ENCODE results near the gene TMEM179B. TPM values are rescaled to one million over a fixed set of nuclear protein-coding genes. Genes with fewer than 3 reads are reported as not detected.
A peak's percentile ranks its signal among the peaks of the same experiment; 100 is the strongest.

TMEM179B gene
- total and polyA plus RNA-seq, 2 of the 13 experiments (the other 11 are each of a cell fraction or from before 2014, with no cell fraction given), result 24.8 to 25.7 TPM

DNA sequence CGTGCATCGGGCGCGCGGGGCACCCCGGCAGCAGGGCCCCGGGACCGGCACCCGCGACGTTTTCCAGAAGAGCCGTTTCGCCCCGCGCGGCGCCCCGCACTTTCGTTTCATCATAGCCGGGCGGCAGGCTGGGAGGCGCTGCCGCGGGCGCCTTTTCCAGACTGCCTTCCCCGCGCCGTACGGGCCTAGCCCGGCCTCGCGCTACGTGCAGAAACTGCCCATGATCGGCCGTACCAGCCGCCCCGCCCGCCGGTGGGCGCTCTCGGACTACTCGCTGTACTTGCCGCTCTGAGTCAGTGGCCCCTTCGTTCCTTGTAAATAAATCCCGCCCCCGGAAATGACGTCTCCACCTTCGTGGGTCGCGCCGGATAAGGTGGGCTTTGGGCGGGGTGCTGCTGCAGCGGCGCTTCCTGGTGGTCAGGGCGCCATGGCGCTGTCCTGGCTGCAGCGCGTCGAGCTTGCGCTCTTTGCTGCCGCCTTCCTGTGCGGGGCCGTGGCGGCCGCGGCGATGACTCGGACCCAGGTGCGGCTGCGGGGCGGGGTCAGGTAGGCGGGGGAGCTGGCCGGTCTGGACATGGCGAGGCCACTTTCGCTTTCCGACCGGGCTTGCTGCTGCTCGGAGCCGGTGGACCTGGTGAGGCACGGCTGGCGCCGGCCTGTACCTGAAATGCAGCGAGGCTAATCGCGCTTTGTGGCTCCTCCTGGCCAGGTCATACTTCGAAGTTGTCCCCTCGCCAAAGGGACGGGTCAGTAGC lies at the start of gene TMEM179B (continued):
- TF ChIP-seq NRL (CRISPR knock-in tag; IDR thresholded peaks at IDR 0.05; ENCODE audit: borderline replicate concordance) (peak; percentile 86; the same call in 1 of the 2 replicates), CAMTA2 (CRISPR knock-in tag; IDR thresholded peaks at IDR 0.05; ENCODE audit: borderline replicate concordance) (peak; percentile 85; the same call in 1 of the 2 replicates), FOXA3 (CRISPR knock-in tag; IDR thresholded peaks at IDR 0.05) (peak; percentile 90), HIVEP1 (CRISPR knock-in tag; IDR thresholded peaks at IDR 0.05) (no peak; the same call in 1 of the 2 replicates), KLF6 (CRISPR knock-in tag; IDR thresholded peaks at IDR 0.05) (peak; percentile 67), ZNF367 (CRISPR knock-in tag; IDR thresholded peaks at IDR 0.05; ENCODE audit: borderline replicate concordance) (peak; percentile 82; the same call in 1 of the 2 replicates), NBN (conservative IDR thresholded peaks at IDR 0.05) (no peak), SIX1 (CRISPR knock-in tag; IDR thresholded peaks at IDR 0.05; ENCODE audit: borderline replicate concordance) (no peak), ZNF234 (CRISPR knock-in tag; conservative IDR thresholded peaks at IDR 0.05) (0 out of 2 replicates have a peak, but pooled peaks have one; percentile 69), ZNF557 (CRISPR knock-in tag; IDR thresholded peaks at IDR 0.05) (peak; percentile 83; the same call in 1 of the 2 replicates), ZNF253 (CRISPR knock-in tag; IDR thresholded peaks at IDR 0.05; ENCODE audit: borderline replicate concordance) (no peak), ZNF549 (CRISPR knock-in tag; IDR thresholded peaks at IDR 0.05) (no peak), ZNF543 (CRISPR knock-in tag; IDR thresholded peaks at IDR 0.05) (peak; percentile 67), ZNF343 (CRISPR knock-in tag; IDR thresholded peaks at IDR 0.05) (peak; percentile 84; the same call in 1 of the 2 replicates), CC2D1A (CRISPR knock-in tag; IDR thresholded peaks at IDR 0.05) (no peak)
- TF ChIP-seq, protein P1, sequence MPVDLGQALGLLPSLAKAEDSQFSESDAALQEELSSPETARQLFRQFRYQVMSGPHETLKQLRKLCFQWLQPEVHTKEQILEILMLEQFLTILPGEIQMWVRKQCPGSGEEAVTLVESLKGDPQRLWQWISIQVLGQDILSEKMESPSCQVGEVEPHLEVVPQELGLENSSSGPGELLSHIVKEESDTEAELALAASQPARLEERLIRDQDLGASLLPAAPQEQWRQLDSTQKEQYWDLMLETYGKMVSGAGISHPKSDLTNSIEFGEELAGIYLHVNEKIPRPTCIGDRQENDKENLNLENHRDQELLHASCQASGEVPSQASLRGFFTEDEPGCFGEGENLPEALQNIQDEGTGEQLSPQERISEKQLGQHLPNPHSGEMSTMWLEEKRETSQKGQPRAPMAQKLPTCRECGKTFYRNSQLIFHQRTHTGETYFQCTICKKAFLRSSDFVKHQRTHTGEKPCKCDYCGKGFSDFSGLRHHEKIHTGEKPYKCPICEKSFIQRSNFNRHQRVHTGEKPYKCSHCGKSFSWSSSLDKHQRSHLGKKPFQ (CRISPR knock-in tag; IDR thresholded peaks at IDR 0.05; ENCODE audit: insufficient replicate concordance), result no peak
- TF ChIP-seq, protein P2, sequence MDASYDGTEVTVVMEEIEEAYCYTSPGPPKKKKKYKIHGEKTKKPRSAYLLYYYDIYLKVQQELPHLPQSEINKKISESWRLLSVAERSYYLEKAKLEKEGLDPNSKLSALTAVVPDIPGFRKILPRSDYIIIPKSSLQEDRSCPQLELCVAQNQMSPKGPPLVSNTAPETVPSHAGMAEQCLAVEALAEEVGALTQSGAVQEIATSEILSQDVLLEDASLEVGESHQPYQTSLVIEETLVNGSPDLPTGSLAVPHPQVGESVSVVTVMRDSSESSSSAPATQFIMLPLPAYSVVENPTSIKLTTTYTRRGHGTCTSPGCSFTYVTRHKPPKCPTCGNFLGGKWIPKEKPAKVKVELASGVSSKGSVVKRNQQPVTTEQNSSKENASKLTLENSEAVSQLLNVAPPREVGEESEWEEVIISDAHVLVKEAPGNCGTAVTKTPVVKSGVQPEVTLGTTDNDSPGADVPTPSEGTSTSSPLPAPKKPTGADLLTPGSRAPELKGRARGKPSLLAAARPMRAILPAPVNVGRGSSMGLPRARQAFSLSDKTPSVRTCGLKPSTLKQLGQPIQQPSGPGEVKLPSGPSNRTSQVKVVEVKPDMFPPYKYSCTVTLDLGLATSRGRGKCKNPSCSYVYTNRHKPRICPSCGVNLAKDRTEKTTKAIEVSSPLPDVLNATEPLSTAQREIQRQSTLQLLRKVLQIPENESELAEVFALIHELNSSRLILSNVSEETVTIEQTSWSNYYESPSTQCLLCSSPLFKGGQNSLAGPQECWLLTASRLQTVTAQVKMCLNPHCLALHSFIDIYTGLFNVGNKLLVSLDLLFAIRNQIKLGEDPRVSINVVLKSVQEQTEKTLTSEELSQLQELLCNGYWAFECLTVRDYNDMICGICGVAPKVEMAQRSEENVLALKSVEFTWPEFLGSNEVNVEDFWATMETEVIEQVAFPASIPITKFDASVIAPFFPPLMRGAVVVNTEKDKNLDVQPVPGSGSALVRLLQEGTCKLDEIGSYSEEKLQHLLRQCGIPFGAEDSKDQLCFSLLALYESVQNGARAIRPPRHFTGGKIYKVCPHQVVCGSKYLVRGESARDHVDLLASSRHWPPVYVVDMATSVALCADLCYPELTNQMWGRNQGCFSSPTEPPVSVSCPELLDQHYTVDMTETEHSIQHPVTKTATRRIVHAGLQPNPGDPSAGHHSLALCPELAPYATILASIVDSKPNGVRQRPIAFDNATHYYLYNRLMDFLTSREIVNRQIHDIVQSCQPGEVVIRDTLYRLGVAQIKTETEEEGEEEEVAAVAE (CRISPR knock-in tag; IDR thresholded peaks at IDR 0.05; ENCODE audit: borderline replicate concordance), result peak; percentile 53; the same call in 1 of the 2 replicates
- TF ChIP-seq, protein P3, sequence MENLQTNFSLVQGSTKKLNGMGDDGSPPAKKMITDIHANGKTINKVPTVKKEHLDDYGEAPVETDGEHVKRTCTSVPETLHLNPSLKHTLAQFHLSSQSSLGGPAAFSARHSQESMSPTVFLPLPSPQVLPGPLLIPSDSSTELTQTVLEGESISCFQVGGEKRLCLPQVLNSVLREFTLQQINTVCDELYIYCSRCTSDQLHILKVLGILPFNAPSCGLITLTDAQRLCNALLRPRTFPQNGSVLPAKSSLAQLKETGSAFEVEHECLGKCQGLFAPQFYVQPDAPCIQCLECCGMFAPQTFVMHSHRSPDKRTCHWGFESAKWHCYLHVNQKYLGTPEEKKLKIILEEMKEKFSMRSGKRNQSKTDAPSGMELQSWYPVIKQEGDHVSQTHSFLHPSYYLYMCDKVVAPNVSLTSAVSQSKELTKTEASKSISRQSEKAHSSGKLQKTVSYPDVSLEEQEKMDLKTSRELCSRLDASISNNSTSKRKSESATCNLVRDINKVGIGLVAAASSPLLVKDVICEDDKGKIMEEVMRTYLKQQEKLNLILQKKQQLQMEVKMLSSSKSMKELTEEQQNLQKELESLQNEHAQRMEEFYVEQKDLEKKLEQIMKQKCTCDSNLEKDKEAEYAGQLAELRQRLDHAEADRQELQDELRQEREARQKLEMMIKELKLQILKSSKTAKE (CRISPR knock-in tag; IDR thresholded peaks at IDR 0.05; ENCODE audit: borderline replicate concordance), result 0 out of 2 replicates have a peak, but pooled peaks have one; percentile 5
- TF ChIP-seq, protein P4, sequence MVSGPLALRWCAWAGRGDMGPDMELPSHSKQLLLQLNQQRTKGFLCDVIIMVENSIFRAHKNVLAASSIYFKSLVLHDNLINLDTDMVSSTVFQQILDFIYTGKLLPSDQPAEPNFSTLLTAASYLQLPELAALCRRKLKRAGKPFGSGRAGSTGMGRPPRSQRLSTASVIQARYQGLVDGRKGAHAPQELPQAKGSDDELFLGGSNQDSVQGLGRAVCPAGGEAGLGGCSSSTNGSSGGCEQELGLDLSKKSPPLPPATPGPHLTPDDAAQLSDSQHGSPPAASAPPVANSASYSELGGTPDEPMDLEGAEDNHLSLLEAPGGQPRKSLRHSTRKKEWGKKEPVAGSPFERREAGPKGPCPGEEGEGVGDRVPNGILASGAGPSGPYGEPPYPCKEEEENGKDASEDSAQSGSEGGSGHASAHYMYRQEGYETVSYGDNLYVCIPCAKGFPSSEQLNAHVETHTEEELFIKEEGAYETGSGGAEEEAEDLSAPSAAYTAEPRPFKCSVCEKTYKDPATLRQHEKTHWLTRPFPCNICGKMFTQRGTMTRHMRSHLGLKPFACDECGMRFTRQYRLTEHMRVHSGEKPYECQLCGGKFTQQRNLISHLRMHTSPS (CRISPR knock-in tag; IDR thresholded peaks at IDR 0.05; ENCODE audit: low read depth), result no peak; the same call in 1 of the 2 replicates
